ENCODE measurements around the gene CAMP. TPM values are rescaled to one million over a fixed set of nuclear protein-coding genes. Genes with fewer than 3 reads are reported as not detected.

The CAMP gene
- polyA plus RNA-seq, 1 donor from 2014 or later, result not detected

GRCh38 chr3:48214225-48214624 is 9.1 kb upstream of the CAMP start:
- H3K27ac ChIP-seq (ENCODE audit: low read length), result no peak overlapping the region
- no peaks in the 10 kb centered on the region for H3K36me3 ChIP-seq (ENCODE audit: insufficient read depth, low read length)
- no peaks in the 10 kb centered on the region for H3K27me3 ChIP-seq (ENCODE audit: insufficient read depth, low read depth, low read length)
- no peak overlapping the region for H3K4me3 ChIP-seq (ENCODE audit: low read length)
- H3K9ac ChIP-seq (ENCODE audit: low read length), result no peak overlapping the region
- H3K4me2 ChIP-seq (ENCODE audit: low read length), result no peak overlapping the region
- TF ChIP-seq CTCF (IDR thresholded peaks at IDR 0.05; ENCODE audit: poor library complexity, severe bottlenecking) (no peak), REST (IDR thresholded peaks at IDR 0.05; ENCODE audit: borderline replicate concordance) (no peak)
- no peaks in the 10 kb centered on the region for H3K79me2 ChIP-seq (replicated peaks; ENCODE audit: insufficient read depth, low read length)
- H2AFZ ChIP-seq (ENCODE audit: low read depth, low read length), result no peak overlapping the region
- no peaks in the 10 kb centered on the region for H3K9me3 ChIP-seq (ENCODE audit: low read length)
- H3K9me2 ChIP-seq (ENCODE audit: insufficient read depth, low read length), result no peaks in the 10 kb centered on the region
- no peaks in the 10 kb centered on the region for H4K20me1 ChIP-seq (ENCODE audit: insufficient read depth)
- H3F3A ChIP-seq (ENCODE audit: insufficient read depth, low read length, poor library complexity, severe bottlenecking), result no peaks in the 10 kb centered on the region

DNA sequence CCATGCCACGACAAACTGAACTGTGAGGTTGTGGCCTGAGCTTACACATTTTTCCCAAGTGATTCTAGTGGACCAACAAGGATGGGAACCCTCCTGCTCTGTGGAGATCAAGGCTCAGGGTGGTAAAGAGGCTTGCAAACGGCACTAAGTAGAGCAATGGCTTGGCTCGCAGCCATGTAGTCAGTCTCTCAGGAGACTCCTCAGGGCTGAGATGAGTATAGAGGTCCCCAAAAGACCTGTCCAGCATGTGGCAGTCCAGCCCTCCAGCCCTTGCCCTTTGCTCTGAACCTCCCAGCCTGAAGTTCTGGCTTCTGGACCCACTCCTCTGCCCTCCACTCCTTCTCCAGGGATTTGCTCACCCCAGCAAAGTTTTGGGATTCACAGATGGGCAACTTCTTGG is 8.3 kb upstream of the CAMP start:
- no peaks in the 10 kb centered on the region for H3K9me3 ChIP-seq (ENCODE audit: low read length)
- H3K36me3 ChIP-seq (ENCODE audit: insufficient read depth, low read length), result no peaks in the 10 kb centered on the region
- no peak overlapping the region for H3K4me3 ChIP-seq (ENCODE audit: low read length)
- H3K4me2 ChIP-seq (ENCODE audit: low read length), result no peak overlapping the region
- H3F3A ChIP-seq (ENCODE audit: insufficient read depth, low read length, poor library complexity, severe bottlenecking), result no peaks in the 10 kb centered on the region
- H3K27me3 ChIP-seq (ENCODE audit: insufficient read depth, low read depth, low read length), result no peaks in the 10 kb centered on the region
- no peak overlapping the region for H2AFZ ChIP-seq (ENCODE audit: low read depth, low read length)
- H3K9ac ChIP-seq (ENCODE audit: low read length), result no peak overlapping the region
- H4K20me1 ChIP-seq (ENCODE audit: insufficient read depth), result no peaks in the 10 kb centered on the region
- TF ChIP-seq MXI1 (conservative IDR thresholded peaks at IDR 0.05; ENCODE audit: poor library complexity, severe bottlenecking) (no peak), EP300 (conservative IDR thresholded peaks at IDR 0.05; ENCODE audit: poor library complexity, severe bottlenecking) (no peak), CTCF (IDR thresholded peaks at IDR 0.05; ENCODE audit: poor library complexity, severe bottlenecking) (no peak), POLR2AphosphoS5 (IDR thresholded peaks at IDR 0.05) (no peak), SMC3 (conservative IDR thresholded peaks at IDR 0.05; ENCODE audit: poor library complexity) (no peak), TAF1 (IDR thresholded peaks at IDR 0.05; ENCODE audit: low read depth) (no peak), EZH2 (IDR thresholded peaks at IDR 0.05; ENCODE audit: borderline replicate concordance, insufficient read depth, low read length, poor library complexity, severe bottlenecking) (no peak), RAD21 (conservative IDR thresholded peaks at IDR 0.05) (no peak), REST (IDR thresholded peaks at IDR 0.05; ENCODE audit: borderline replicate concordance) (no peak)
- H3K9me2 ChIP-seq (ENCODE audit: insufficient read depth, low read length), result no peaks in the 10 kb centered on the region
- no peaks in the 10 kb centered on the region for H3K79me2 ChIP-seq (replicated peaks; ENCODE audit: insufficient read depth, low read length)
- H3K27ac ChIP-seq (ENCODE audit: low read length), result no peak overlapping the region
